A673 (cell line): ENCODE results near the gene GALNT2. TPM values are rescaled to one million over a fixed set of nuclear protein-coding genes. Genes with fewer than 3 reads are reported as not detected.

Experiments
- BruUV-seq: library from RNA; stranded (reverse); fragments of 400-500 nt; replicated peaks from 2 replicates; lab custom pipeline; 2021; lab: Mats Ljungman, UMichigan
- CTCF ChIA-PET: fragments of 300-600 bp; sonication (Branson Sonifier 250); formaldehyde crosslinking; loops from one replicate; lab custom pipeline; 2022; ENCODE audit warnings: antibody characterized with exemption; lab: Charles Lee
- POLR2A ChIA-PET: fragments of 300-600 bp; sonication (Branson Sonifier 250); formaldehyde crosslinking; loops from one replicate; lab custom pipeline; 2022; ENCODE audit warnings: antibody characterized with exemption; ENCODE audit not compliant: low non-redundant PET; lab: Charles Lee
- DNase-seq: peaks from one replicate; pipeline ENCODE4 v3.0.0-alpha.2; 2015; ENCODE audit warnings: low spot score
- H3K27ac ChIP-seq: fragments of 200-600 bp; sonication (generic); 2 replicates; pipeline ENCODE4 v1.5.1; 2016; ENCODE audit warnings: mixed run types, low read depth, mild to moderate bottlenecking, mixed read lengths, antibody characterized with exemption, low read length; ENCODE audit not compliant: poor library complexity, severe bottlenecking
- H3K27me3 ChIP-seq: fragments of 200-600 bp; sonication (generic); replicated peaks from 2 replicates; pipeline ENCODE4 v1.6.1; 2017; ENCODE audit warnings: mixed run types, low read depth, mild to moderate bottlenecking, mixed read lengths, antibody characterized with exemption, low read length; ENCODE audit not compliant: insufficient read depth, poor library complexity
- H3K36me3 ChIP-seq: fragments of 200-600 bp; sonication (generic); 2 replicates; pipeline ENCODE4 v1.6.1; 2016; ENCODE audit warnings: mixed run types, mild to moderate bottlenecking, mixed read lengths, antibody characterized with exemption, low read length; ENCODE audit not compliant: insufficient read depth, poor library complexity, severe bottlenecking
- H3K4me1 ChIP-seq: fragments of 200-600 bp; sonication (generic); 2 replicates; pipeline ENCODE4 v1.6.1; 2017; ENCODE audit warnings: mixed run types, mild to moderate bottlenecking, mixed read lengths, antibody characterized with exemption, low read length; ENCODE audit not compliant: insufficient read depth, poor library complexity, severe bottlenecking
- H3K4me3 ChIP-seq: fragments of 200-600 bp; sonication (generic); 2 replicates; pipeline ENCODE4 v1.5.1; 2016; ENCODE audit warnings: low read depth, mixed run types, mild to moderate bottlenecking, mixed read lengths, low read length; ENCODE audit not compliant: poor library complexity, severe bottlenecking
- H3K9me3 ChIP-seq: fragments of 200-600 bp; sonication (generic); 2 replicates; pipeline ENCODE4 v1.6.1; 2016; ENCODE audit warnings: mixed run types, low read depth, mild to moderate bottlenecking, mixed read lengths, antibody characterized with exemption, low read length; ENCODE audit not compliant: poor library complexity, severe bottlenecking
- CTCF ChIP-seq: fragments of 300-800, 200-600 bp; sonication (generic); conservative IDR thresholded peaks from 2 replicates; pipeline ENCODE4 v1.5.1; 2017; ENCODE audit warnings: low read depth, mild to moderate bottlenecking, antibody characterized with exemption, low read length, moderate library complexity, mixed read lengths
- EZH2 ChIP-seq: fragments of 200-600 bp; sonication (generic); IDR thresholded peaks from 2 replicates; pipeline ENCODE4 v1.6.1; 2017; ENCODE audit warnings: borderline replicate concordance, low read depth, mild to moderate bottlenecking, mixed read lengths, antibody characterized with exemption, low read length; ENCODE audit not compliant: poor library complexity, severe bottlenecking
- intact Hi-C: fragments of 100-400 bp; cut with micrococcal nuclease; formaldehyde crosslinking; loops from one replicate; pipeline ENCODE4 v1.10.0; 2022; ENCODE audit not compliant: unreplicated experiment
- total RNA-seq: library from RNA; stranded (reverse); gene quantifications from 2 replicates; pipeline ENCODE4 v1.2.3, GENCODE V29; 2021

The GALNT2 gene
- total RNA-seq, 1 experiment from 2014 or later = 94.6 TPM

GRCh38 chr1:230091473-230092231 is 24.6 kb downstream of the GALNT2 start:
- DNase-seq = peak; percentile 29
- intact Hi-C loops = no loop called here
- no peaks in the 10 kb centered on the region for H3K9me3 ChIP-seq
- no peaks in the 10 kb centered on the region for H3K36me3 ChIP-seq
- no peaks in the 10 kb centered on the region for H3K27me3 ChIP-seq
- BruUV-seq = no TSS peak
- CTCF ChIA-PET = no interaction called here
- H3K27ac ChIP-seq = peak overlapping the region; percentile 54
- peaks cover 22% of the 10 kb centered on the region for H3K4me1 ChIP-seq
- no peak overlapping the region for H3K4me3 ChIP-seq
- TF ChIP-seq EZH2 (no peak), CTCF (peak; percentile 42)
- POLR2A ChIA-PET = interaction anchor here (0.5 kb wide), 1 partner anchor 8 kb away, joined by 11 read pairs; no protein-coding TSS in a partner anchor

GRCh38 chr1:230094746-230095145 is 27.7 kb downstream of the GALNT2 start:
- POLR2A ChIA-PET = no interaction called here
- no peak for DNase-seq
- no peaks in the 10 kb centered on the region for H3K27me3 ChIP-seq
- H3K36me3 ChIP-seq = no peaks in the 10 kb centered on the region
- CTCF ChIA-PET = no interaction called here
- peaks cover 9% of the 10 kb centered on the region for H3K4me1 ChIP-seq
- intact Hi-C loops = no loop called here
- no TSS peak for BruUV-seq
- no peak overlapping the region for H3K4me3 ChIP-seq
- TF ChIP-seq EZH2 = no peak
- no peak for TF ChIP-seq CTCF
- H3K9me3 ChIP-seq = no peaks in the 10 kb centered on the region
- no peak overlapping the region for H3K27ac ChIP-seq

GRCh38 chr1:230095938-230096337 is 28.9 kb downstream of the GALNT2 start:
- Histone ChIP-seq H3K9me3 (no peaks in the 10 kb centered on the region), H3K27me3 (no peaks in the 10 kb centered on the region), H3K27ac (no peak overlapping the region), H3K36me3 (no peaks in the 10 kb centered on the region), H3K4me1 (peaks cover 10% of the 10 kb centered on the region), H3K4me3 (no peak overlapping the region)
- BruUV-seq = no TSS peak
- intact Hi-C loops = no loop called here
- DNase-seq = no peak
- ChIA-PET POLR2A (no interaction called here), CTCF (interaction anchor here (0.5 kb wide), 1 partner anchor 110 kb away, joined by 3 read pairs; no protein-coding TSS in a partner anchor)
- TF ChIP-seq CTCF = no peak
- TF ChIP-seq EZH2 = no peak
